ENCODE results near the gene RER1. TPM values are rescaled to one million over a fixed set of nuclear protein-coding genes. Genes with fewer than 3 reads are reported as not detected.

Gene RER1
- polyA plus RNA-seq, 12 donors: 69.7 to 174 (median 84.7) TPM; not detected in 1

DNA sequence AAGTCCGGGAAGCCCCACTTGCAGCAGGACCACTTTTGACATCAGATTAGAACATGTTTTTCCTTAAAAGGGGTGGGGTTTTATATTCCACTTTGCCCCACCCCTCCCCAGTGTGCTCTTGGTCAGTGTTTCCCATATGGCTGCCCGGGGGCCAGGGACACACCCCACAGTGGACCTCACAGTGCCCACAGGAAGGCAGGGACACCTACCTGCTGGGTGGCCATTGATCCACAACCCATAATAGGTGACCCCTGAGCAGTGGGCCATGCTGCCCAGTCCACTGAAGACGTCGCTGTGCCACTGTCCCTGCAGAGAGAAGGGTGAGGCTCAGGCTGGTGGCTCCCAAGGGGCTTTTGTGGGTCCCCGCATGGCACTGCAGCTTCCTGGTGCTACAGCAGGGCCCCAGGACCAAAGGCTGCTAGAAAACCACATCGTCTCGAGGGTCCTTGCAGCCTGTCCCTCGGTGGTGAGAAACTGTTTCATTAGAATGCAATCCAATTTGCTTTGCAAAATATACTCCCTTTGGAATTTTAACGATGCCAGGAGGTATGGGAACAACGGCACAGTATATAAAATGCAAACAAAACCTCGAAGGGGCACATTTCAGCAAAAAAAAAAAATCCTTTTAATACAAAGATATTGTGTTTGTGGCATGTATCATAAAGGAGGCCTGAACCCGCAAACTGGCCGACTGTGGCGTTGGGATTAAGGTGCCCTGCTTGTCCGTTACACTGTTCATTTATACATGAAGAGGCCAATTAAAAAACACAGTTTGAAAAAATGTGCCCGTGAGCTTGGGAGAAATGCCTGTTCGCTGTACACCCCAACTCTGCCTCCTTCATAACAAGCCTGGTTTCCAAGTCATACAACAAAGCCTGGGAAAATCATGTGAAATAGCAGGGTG lies 17.1 kb upstream of the RER1 start:
- DNase-seq: no peak

DNA sequence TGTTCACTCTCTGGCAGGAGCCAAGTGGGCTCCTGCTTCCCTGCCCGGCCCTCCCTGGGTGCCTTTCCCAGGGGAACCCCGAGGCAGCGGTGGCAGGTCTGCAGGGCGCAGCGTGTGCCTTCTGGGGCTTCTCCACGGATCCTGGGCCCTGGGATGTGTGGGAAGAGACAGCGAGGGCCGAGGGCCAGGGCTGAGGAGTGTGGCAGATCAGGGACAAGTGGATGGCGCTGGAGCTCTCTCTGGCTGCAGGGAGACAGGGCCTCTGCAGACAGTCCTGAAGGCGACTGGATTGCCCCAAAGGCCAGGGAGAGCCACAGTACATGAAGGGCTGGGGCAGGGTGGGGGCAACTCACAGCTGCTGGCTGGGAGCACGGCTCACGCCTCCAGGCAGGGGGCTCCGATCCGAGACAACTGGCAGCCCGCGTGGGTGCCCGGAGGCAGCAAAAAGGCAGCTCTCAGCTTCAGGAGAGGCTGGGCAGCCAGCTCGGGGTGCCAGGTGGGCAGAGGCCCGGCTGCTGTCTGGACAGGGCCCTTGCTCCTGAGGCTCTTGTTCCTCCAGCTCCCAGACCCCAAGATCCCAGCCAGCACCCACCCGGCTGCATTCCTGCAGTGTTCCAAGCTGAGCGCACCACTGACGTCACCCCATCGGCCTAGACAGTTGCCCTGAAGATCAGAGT lies 16.3 kb upstream of the RER1 start:
- DNase-seq: no peak

GRCh38 chr1:2375923-2376260 lies 15.7 kb upstream of the RER1 start:
- DNase-seq: no peak

DNA sequence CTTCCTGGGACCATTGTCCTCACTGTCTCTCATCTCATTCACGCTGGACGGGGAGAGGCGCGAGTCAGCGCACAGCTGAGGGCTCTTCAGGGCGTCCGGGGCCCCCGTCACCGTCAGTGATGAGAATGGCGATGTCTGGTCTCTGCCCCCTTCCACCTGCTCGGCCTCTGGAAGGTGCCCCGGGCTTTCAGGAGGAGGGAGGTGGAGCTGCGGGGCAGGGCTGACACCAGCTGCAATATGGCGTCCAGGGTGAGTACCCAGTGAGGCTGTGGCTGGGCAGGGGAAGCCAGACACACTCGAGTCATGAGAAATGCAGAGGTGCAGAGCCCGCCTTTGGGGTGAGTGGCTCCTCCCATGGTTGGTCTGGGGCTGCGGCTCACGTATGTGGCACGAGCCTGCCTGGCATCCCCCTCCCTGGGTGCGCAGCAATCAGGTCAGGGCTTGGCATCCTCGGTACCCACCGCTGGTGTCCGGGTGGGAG lies 15.3 kb upstream of the RER1 start:
- DNase-seq: no peak

DNA sequence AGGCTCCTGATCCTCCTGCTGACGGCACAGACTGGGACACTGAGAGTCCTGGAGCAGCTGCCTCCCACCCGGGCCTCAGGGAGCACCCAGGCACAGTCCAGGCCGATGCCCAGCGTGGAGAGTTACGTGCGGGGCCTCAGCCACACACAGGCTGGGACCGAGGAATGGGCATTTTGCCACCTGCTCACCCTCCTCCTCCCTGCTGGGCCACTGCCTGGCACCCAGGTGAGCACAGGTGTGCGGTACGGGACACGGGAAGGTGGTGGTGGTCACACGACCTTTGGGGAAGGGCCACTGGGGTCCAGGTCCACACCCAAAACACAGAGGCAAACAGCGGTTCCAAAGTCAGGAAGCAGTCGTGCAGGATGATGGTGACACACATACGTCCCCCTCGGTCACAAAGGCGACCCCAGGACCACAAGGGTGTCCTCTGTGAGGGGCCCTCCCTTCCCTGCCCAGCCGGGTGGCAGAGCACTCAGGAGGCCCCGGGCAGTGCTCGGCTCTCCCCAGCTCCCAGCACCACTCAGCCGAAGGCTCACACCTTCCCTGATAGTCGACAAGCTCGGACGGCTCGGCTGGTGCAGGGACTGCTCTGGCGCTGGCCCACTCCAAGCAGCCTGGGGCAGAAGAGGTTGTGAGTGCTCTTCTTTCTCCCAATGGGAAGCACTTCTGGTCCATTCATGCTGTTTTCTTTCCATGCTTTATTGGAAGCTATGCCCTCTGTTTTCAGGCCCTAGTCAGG lies 14.5 kb upstream of the RER1 start:
- no peak for DNase-seq

DNA sequence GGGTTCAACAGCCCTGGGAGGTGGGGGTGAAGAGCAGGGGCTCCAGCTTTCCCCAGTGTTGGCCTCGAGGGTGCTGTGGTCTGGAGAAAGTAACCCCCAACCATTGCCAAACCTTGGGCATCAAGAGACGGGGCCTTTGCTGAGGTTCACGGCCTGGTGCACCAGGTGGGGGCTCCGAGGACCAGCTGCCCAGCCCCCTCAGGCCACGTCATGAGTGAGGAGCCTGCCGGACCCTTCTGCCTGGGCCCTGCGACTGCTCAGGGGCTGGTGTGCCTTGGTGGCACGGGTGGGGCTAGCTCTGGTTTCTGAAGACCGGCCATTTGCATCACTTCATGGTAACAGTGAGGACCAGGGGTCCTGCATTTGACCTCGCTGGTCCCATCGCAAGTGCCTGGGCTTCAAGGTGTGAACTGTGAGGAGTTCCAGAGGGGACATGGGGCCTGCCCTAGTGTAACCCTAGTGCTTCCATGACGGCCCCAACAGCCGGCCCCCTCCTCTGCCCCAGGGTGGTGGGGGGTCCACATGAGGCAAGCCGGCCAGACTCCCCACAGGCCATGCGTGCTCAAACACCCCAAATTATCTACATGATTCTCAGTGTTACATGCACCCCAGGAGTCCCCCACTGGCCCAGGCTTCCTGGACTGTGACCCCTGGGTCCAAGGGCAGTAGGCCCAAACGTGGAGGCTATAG lies 13.7 kb upstream of the RER1 start:
- DNase-seq: no peak

DNA sequence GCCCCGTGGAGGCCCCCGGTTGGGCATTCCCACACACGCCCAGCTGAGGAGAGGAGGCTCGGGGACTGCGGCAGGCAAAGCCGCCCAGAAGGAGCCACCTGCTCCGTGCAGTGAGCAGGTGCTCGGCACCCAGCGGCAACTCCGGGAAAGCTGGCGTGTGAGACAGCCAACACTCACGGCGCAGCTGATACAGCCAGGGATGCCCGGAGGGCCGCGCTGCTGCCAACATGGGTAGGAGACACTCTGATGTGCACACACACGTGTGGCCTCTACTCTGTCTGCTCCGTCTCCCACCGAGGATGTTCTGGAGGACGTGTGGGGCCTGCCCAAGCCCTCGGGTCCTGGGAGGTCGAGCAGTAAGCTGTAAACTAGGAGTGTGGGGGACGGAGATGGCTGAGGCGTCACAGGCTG lies 13.2 kb upstream of the RER1 start:
- no peak for DNase-seq

GRCh38 chr1:2378956-2379732 lies 12.5 kb upstream of the RER1 start:
- no peak for DNase-seq

- no peak for DNase-seq
Observed at GRCh38 chr1:2379733-2380404, 11.8 kb upstream of the RER1 start.

DNA sequence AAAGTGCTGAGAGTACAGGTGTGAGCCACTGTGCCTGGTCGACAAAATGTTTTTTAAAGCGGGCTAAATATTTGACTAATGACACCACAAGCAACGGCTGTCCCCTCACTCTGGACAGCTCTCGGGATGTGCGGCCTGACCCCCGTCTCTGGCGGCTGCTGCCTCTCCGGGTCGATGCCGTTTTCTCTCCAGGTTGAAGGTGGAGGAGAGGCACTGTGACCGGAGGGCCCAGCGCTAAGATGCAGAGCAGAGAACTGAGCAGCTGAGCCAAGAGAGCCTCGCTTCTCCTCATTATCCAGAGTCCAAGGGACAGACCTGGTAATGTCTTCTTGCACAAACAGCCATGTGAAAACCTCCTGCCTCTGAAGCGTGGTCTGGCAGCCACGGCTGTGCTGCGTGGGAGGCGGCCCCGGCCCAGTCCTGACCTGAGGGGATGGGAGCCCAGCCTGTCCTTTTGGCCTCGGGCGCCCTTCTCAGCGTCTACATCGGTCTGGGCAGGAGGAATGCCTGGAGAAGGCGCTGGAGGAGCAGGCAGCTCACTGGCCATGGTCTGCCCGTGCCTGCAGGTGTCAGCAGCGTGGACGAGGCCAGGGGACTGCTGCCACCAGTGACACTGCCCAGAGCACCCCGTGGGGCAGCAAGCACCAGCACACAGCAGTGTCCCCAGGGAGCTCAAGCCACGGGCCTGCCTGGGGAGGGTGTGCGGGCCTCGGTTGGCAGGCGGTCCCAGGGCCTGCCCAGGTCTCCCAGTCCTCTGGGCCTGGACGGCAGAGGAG lies 10.6 kb upstream of the RER1 start:
- DNase-seq: no peak

DNA sequence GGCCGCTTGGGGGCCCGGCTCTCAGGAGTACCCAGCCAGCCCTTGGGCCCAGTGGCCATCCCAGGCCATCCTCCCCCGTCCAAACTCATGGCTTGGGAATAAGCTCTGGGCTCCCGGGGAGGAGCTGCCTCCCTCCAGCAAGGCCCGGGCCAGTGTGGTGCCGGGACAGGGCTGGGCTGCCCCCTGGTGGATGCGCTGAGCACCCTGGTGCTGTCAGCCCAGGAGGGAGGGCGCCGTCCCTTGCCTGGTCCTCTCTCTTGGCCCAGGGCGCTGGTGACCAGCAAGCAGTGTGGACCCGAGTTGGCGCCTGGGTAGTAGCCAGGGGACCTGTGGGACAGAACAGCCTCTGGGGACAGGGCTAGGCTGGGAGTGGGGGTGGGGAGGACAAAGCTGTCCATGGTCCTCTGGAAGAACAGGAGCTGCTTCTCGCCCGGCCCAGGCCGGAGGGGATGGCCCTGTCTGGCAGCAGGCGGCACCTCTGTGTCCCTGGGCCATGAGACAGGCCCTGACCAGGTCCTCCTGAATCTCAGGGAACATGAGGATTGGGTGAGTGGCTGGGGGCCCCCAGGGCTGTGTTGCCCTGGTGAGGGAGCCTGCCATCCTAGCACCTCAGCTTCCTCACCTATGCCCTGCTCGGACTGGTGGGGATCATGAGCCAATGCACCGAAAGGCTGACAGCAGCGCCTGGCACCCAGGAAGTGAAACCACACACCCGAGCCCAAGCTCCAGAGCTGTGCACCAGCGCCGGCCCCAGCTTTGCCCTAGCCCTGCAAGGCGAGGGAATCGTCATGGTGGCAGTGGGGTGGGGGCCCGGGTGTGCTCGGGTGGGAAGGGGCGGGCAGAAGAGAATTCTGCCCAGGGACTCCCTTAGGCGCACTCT lies 9.7 kb upstream of the RER1 start:
- peak; percentile 85 for DNase-seq

- no peak for DNase-seq
Observed at GRCh38 chr1:2382621-2383361, 8.8 kb upstream of the RER1 start.

DNA sequence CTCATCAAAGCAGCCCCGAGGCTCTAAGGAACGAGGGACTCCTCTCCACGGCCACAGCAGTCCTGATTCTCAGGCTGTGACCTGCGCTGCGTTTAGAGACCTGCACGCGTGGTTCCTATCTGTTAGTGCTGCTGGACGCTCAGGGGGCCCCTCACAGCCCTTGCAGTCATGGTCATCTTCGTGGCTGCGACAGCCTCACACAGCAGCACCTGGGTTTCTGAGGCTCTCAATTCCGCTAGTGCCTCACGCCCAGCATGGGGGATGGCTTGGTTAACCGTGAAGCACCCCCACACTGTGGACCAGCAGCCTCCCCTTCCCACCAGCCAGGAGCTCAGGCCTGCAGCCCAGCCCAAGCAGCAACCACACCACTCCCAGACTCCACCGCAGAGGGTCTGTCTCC lies 8.1 kb upstream of the RER1 start:
- DNase-seq: no peak

DNA sequence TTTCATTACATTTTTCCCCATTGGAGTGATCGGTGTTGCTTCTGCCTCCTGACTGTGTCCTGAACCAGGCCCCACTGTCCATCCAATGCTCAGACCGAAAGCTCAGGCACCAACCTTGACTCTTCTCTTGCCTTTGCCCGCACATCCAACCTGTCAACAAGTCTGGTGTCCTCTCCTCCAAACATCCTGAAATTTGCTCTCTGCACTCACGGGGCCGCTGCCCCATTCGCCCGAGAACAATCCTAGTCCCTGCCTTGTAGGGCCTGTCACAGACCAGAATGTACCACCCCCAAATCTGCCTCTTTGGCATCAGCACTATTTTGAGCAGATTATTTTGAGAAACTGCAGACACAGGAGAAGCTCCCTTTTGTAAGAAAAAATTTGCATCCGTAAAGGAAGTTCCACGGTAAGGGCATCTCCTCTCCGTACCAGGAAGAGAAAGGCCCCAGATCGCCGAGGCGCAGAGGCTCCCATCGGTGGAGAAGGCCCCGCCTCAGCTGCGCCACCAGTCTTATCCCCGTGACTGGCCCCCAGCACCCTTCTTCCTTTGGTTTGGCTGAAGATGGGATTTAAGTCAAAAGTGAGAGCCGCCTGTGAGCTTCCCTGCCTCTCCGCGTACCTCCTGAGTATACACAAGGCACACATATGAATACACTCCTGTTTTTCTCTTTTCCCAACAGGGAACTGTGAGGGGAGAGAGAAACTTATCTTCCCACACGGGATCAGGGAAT lies 7.3 kb upstream of the RER1 start:
- no peak for DNase-seq

DNA sequence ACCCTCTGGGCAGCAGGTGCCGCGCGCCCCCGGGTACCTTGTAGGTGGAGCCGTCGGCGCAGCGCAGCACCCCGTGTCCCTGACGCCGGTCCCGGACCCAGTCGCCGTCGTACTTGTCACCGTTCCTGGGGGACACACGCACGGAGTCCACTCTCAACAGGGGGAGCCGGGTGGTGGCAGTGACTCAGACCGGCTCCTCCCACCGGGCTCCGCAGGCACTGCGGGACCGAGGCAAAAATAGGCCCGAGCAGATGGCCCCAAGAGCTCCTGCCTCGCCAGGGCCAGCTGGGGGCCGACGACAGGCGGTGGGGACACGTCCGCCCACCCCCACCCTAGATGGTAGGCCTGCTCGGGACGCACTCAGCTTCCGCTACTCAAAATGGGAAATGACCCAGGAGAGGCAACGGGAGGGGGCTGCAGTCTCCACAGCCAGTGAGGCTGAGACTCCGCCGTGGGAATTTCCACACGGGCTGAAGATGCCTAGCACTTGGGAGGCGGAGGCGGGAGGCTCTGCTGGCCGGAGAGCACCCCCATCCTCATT lies 6.6 kb upstream of the RER1 start:
- no peak for DNase-seq

DNA sequence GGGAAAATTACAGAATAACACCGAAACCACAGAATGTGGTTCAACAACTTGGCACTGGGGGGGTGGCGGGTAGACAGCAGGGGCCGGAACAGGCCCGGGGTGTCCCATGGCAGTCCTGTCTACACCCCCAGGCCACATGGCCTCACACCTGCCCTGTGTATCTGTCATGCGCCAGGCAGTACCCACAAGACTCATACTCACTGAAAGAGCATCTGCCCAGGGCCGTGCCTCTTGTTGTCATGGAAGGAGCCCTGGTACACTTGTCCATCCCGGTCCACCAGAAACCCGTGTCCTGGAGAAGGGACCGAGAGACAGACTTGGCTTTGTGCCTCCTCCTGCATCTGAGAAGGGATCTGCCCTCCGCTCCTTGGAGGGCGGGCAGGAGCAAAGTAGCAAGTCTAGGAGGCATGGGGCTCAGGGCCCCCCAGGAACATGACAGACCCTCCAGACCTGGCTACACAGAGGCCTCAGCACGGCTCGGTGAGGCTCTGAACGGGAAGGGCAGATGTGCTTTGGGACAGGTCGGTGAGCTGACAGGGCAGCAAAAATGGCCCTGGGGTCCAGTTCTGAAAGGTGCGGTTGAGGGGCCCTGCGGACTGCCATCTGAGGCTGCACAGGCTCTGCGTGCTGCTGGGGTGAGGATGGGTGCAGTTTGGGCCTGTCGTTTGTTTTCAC lies 5.9 kb upstream of the RER1 start:
- DNase-seq: no peak

Data from muscle of arm (tissue), 12 donors.